Activated T-cell treated with anti-CD3 and anti-CD28 coated beads for 48 hours (primary cell): Measurements from ENCODE around the gene OLIG1.

Experiments
- DNase-seq: peaks from one replicate; pipeline ENCODE4 v3.0.0-alpha.2; 2020; ENCODE audit warnings: low read depth

The OLIG1 gene

GRCh38 chr21:33031152-33031911 is 38.6 kb upstream of the OLIG1 start:
- DNase-seq: no peak

- DNase-seq: no peak
These were observed 37.4 kb upstream of the OLIG1 start for GRCh38 chr21:33032434-33033047.

GRCh38 chr21:33033094-33033951 is 36.6 kb upstream of the OLIG1 start:
- no peak for DNase-seq

GRCh38 chr21:33033961-33034413 is 36.0 kb upstream of the OLIG1 start:
- DNase-seq: no peak

GRCh38 chr21:33035147-33035546 is 34.8 kb upstream of the OLIG1 start:
- DNase-seq: no peak

- DNase-seq: no peak
These were observed 33.3 kb upstream of the OLIG1 start for GRCh38 chr21:33036430-33037162.

- no peak for DNase-seq
These were observed 32.4 kb upstream of the OLIG1 start for GRCh38 chr21:33037501-33037900.

GRCh38 chr21:33039536-33039935 is 30.4 kb upstream of the OLIG1 start:
- no peak for DNase-seq

GRCh38 chr21:33040215-33040614 is 29.7 kb upstream of the OLIG1 start:
- DNase-seq: no peak

GRCh38 chr21:33041981-33042380 is 28.0 kb upstream of the OLIG1 start:
- no peak for DNase-seq

GRCh38 chr21:33042812-33043211 is 27.1 kb upstream of the OLIG1 start:
- no peak for DNase-seq

- no peak for DNase-seq
These were observed 23.5 kb upstream of the OLIG1 start for GRCh38 chr21:33046455-33046854.

GRCh38 chr21:33047231-33047630 is 22.7 kb upstream of the OLIG1 start:
- no peak for DNase-seq

- no peak for DNase-seq
These were observed 18.0 kb upstream of the OLIG1 start for GRCh38 chr21:33051925-33052324.

- no peak for DNase-seq
These were observed 16.0 kb upstream of the OLIG1 start for GRCh38 chr21:33053951-33054350.

- DNase-seq: no peak
These were observed 13.9 kb upstream of the OLIG1 start for GRCh38 chr21:33055991-33056390.

- no peak for DNase-seq
These were observed 12.5 kb upstream of the OLIG1 start for GRCh38 chr21:33057385-33057940.

- no peak for DNase-seq
These were observed 11.4 kb upstream of the OLIG1 start for GRCh38 chr21:33058527-33058926.

- DNase-seq: no peak
These were observed 11.0 kb upstream of the OLIG1 start for GRCh38 chr21:33058957-33059356.

GRCh38 chr21:33059380-33059841 is 10.5 kb upstream of the OLIG1 start:
- no peak for DNase-seq

- no peak for DNase-seq
These were observed 8.7 kb upstream of the OLIG1 start for GRCh38 chr21:33061233-33061632.
